Small intestine (tissue), 7 donors: ENCODE data around the gene PTCH2. TPM values are rescaled to one million over a fixed set of nuclear protein-coding genes. Genes with fewer than 3 reads are reported as not detected.

Source experiments
- DNase-seq, 2 donors: peaks; one replicate each; pipeline versions ENCODE4 v3.0.0 to v3.0.0-alpha.2; 2013
- FAIRE-seq: peaks from 2 replicates; lab custom pipeline; 2012; peaks lifted over from hg19 to GRCh38; lab: Jason Lieb, UNC
- H3K27ac ChIP-seq, 3 donors: one replicate each; pipeline ENCODE4 v1.5.1; 2013; ENCODE audit warnings: low read length in 2 of 3, mild to moderate bottlenecking in 2 of 3, control low read depth in 1 of 3, inconsistent platforms in 1 of 3, low read depth in 1 of 3, moderate library complexity in 1 of 3
- H3K27me3 ChIP-seq, 3 donors: one replicate each; pipeline ENCODE4 v1.6.1; 2013; ENCODE audit warnings: low read length in 3 of 3, inconsistent platforms in 1 of 3; ENCODE audit not compliant: control insufficient read depth in 3 of 3, insufficient read depth in 3 of 3
- H3K36me3 ChIP-seq, 3 donors: one replicate each; pipeline ENCODE4 v1.6.1; 2013; ENCODE audit warnings: low read length in 3 of 3, inconsistent platforms in 1 of 3, low read depth in 1 of 3, mild to moderate bottlenecking in 1 of 3, moderate library complexity in 1 of 3; ENCODE audit not compliant: control insufficient read depth in 3 of 3, insufficient read depth in 2 of 3
- H3K4me1 ChIP-seq, 3 donors: one replicate each; pipeline ENCODE4 v1.6.1; 2013; ENCODE audit warnings: low read length in 2 of 3, inconsistent platforms in 1 of 3, low read depth in 1 of 3, mild to moderate bottlenecking in 1 of 3, moderate library complexity in 1 of 3; ENCODE audit not compliant: control insufficient read depth in 3 of 3, insufficient read depth in 2 of 3
- H3K4me3 ChIP-seq, 3 donors: one replicate each; pipeline ENCODE4 v1.5.1; 2013; ENCODE audit warnings: low read length in 3 of 3, control low read depth in 1 of 3, inconsistent platforms in 1 of 3, low read depth in 1 of 3, mild to moderate bottlenecking in 1 of 3, moderate library complexity in 1 of 3
- H3K9me3 ChIP-seq, 2 donors: one replicate each; pipeline ENCODE4 v1.6.1; 2013; ENCODE audit warnings: low read depth in 1 of 2, low read length in 1 of 2; ENCODE audit not compliant: control insufficient read depth in 2 of 2, insufficient read depth in 1 of 2
- WGBS, 3 donors: extraction: QIAGEN DNeasy Blood & Tissue Kit; methylation state at CpG; one replicate each; pipeline ENCODE4 v1.1.7; 2013; 5-methylcytosine and 5-hydroxymethylcytosine counted together
- polyA plus RNA-seq, 4 donors: library from polyadenylated mRNA; stranded (reverse) in 3 of 4; unstranded in 1 of 4; fragments of 200-250 nt in 3 of 4; fragments of 120-200 nt in 1 of 4; gene quantifications; one replicate each; pipeline versions ENCODE4 v1.2.1 to v1.2.3, GENCODE V29; 2013
- donor health status: healthy with polysubstance abuse.
- donor health status: control.
- donor health status: control.
- donor health status: Bipolar disorder and iron deficiency.
- donor health status: healthy.

The PTCH2 gene
- polyA plus RNA-seq, 4 donors, result 0.27 to 3.2 (median 0.36) TPM

- Histone ChIP-seq H3K27me3 (no peaks in the 10 kb centered on the region), H3K27ac (peak overlapping the region; percentile 10 to 56 (median 34)), H3K36me3 (peaks cover 0 to 6% (median 0%) of the 10 kb centered on the region in 3 donors), H3K4me3 (peak overlapping the region in 2 of 3 donors; percentile 44 to 46), H3K9me3 (no peaks in the 10 kb centered on the region), H3K4me1 (peaks cover 0 to 28% (median 2%) of the 10 kb centered on the region in 3 donors)
- WGBS, 3 donors, result 6 to 7% (median 7%) methylated on average over 39 to 49 of the region's 49 CpGs
- DNase-seq, result peak; percentile 68 to 91
- FAIRE-seq, result no peak
Measured at GRCh38 chr1:44786138-44786840, 56.8 kb downstream of the PTCH2 start.

- Histone ChIP-seq H3K9me3 (no peaks in the 10 kb centered on the region), H3K4me3 (peak overlapping the region in 2 of 3 donors; percentile 44 to 46), H3K27ac (peak overlapping the region in 1 of 3 donors; percentile 10), H3K4me1 (peaks cover 0 to 28% (median 2%) of the 10 kb centered on the region in 3 donors), H3K36me3 (peaks cover 0 to 12% (median 0%) of the 10 kb centered on the region in 3 donors), H3K27me3 (no peaks in the 10 kb centered on the region)
- 31 to 37% (median 36%) methylated on average over 11 of the region's 11 CpGs for WGBS, 3 donors
- no peak for FAIRE-seq
- DNase-seq, result no peak
Measured at GRCh38 chr1:44785501-44786137, 57.4 kb downstream of the PTCH2 start.

- WGBS, 3 donors, result 71 to 84% (median 75%) methylated on average over 6 of the region's 6 CpGs
- H3K36me3 ChIP-seq, result peaks cover 0 to 16% (median 0%) of the 10 kb centered on the region in 3 donors
- H3K27me3 ChIP-seq, result no peaks in the 10 kb centered on the region
- DNase-seq (no peak), FAIRE-seq (no peak)
- H3K4me3 ChIP-seq, result no peak overlapping the region
- peaks cover 0 to 28% (median 2%) of the 10 kb centered on the region in 3 donors for H3K4me1 ChIP-seq
- no peak overlapping the region for H3K27ac ChIP-seq
- H3K9me3 ChIP-seq, result no peaks in the 10 kb centered on the region
Measured at GRCh38 chr1:44785029-44785380, 58.0 kb downstream of the PTCH2 start.

GRCh38 chr1:44784094-44785028 is 58.7 kb downstream of the PTCH2 start:
- peak; percentile 18 to 67 for DNase-seq
- Histone ChIP-seq H3K9me3 (no peaks in the 10 kb centered on the region), H3K27me3 (no peaks in the 10 kb centered on the region), H3K4me3 (peak overlapping the region in 2 of 3 donors; percentile 46 to 49), H3K27ac (no peak overlapping the region), H3K36me3 (peaks cover 0 to 23% (median 0%) of the 10 kb centered on the region in 3 donors), H3K4me1 (peaks cover 0 to 28% (median 2%) of the 10 kb centered on the region in 3 donors)
- FAIRE-seq, result no peak
- WGBS, 3 donors, result 4 to 7% (median 6%) methylated on average over 42 to 71 of the region's 71 CpGs

GRCh38 chr1:44783697-44784093 is 59.4 kb downstream of the PTCH2 start:
- no peaks in the 10 kb centered on the region for H3K27me3 ChIP-seq
- FAIRE-seq, result no peak
- peaks cover 0 to 28% (median 2%) of the 10 kb centered on the region in 3 donors for H3K4me1 ChIP-seq
- peak overlapping the region in 2 of 3 donors; percentile 46 to 49 for H3K4me3 ChIP-seq
- peaks cover 0 to 28% (median 3%) of the 10 kb centered on the region in 3 donors for H3K36me3 ChIP-seq
- H3K27ac ChIP-seq, result no peak overlapping the region
- DNase-seq, result no peak
- no peaks in the 10 kb centered on the region for H3K9me3 ChIP-seq
- 45 to 50% (median 46%) methylated on average over 8 of the region's 8 CpGs for WGBS, 3 donors

- Histone ChIP-seq H3K27me3 (no peaks in the 10 kb centered on the region), H3K4me3 (no peak overlapping the region), H3K9me3 (no peaks in the 10 kb centered on the region), H3K36me3 (peaks cover 7 to 54% (median 7%) of the 10 kb centered on the region in 3 donors), H3K27ac (no peak overlapping the region), H3K4me1 (peaks cover 0 to 34% (median 1%) of the 10 kb centered on the region in 3 donors)
- FAIRE-seq, result no peak
- 92 to 95% (median 95%) methylated on average over 14 of the region's 14 CpGs for WGBS, 3 donors
- DNase-seq, result no peak
Measured at GRCh38 chr1:44780583-44781121, 62.4 kb downstream of the PTCH2 start.

GRCh38 chr1:44778705-44779576 is 64.1 kb downstream of the PTCH2 start:
- Histone ChIP-seq H3K9me3 (no peaks in the 10 kb centered on the region), H3K27ac (no peak overlapping the region), H3K4me1 (peaks cover 0 to 20% (median 0%) of the 10 kb centered on the region in 3 donors), H3K4me3 (no peak overlapping the region), H3K36me3 (peaks cover 7 to 54% (median 7%) of the 10 kb centered on the region in 3 donors), H3K27me3 (no peaks in the 10 kb centered on the region)
- DNase-seq (no peak), FAIRE-seq (no peak)
- WGBS, 3 donors, result 91 to 94% (median 93%) methylated on average over 6 of the region's 6 CpGs
